Measurements from ENCODE around the gene ZNF436. TPM values are rescaled to one million over a fixed set of nuclear protein-coding genes. Genes with fewer than 3 reads are reported as not detected.

The ZNF436 gene
- total and polyA plus RNA-seq, 2 of the 13 experiments (the other 11 are each of a cell fraction or from before 2014, with no cell fraction given), result 4.3 to 9.9 TPM

DNA sequence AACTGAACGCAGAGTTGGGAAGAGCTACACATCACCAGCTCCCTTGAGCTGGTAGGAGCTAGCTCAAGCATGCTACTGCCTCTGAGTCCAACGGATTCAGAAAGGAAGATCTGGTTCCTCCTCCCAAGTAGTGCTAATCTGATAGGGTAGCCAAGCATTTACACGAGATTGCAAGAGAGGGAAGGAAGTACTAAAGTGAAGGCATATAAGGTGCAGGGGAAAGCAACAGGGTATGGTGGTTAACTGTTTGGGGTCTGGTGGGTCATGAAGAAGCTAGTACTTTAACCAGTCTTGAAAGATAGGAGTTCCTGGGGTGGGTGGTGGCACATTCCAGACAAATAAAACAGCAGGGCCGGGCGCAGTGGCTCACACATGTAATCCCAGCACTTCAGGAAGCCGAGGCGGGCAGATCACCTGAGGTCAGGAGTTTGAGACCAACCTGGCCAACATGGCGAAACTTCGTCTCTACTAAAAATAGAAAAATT, 20.2 kb upstream of the ZNF436 start:
- in situ Hi-C loops (cut with HindIII; ENCODE audit: extremely low pct_ligation_motif_present, low pct_unique_long_range_greater_than_20kb), result no loop called here
- TF ChIP-seq POLR2AphosphoS5 (IDR thresholded peaks at IDR 0.05; ENCODE audit: low read depth, low read length) (0 out of 2 replicates have a peak, but pooled peaks have one; percentile 24), ZMYM3 (CRISPR knock-in tag; IDR thresholded peaks at IDR 0.05) (no peak)
- no peak for FAIRE-seq

DNA sequence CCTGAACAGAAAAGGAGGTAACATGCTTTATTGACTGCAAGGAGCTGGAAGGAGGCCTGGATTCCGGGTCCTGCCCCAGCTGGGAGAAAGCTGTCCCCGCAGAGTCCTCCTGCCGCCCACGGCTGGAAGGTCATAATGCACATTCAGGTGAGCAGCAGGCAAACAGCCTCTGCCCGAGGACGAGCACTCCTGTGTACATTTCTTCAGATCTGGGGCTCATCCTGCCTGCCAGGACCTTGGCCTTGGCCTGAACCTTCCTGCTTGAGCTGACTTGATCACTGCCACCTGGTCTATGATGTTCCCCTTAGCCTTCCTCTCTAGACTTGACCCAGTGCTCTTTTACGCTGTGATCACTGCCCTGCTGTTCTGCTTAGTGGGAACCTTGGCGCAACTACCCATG, 17.9 kb upstream of the ZNF436 start:
- Histone ChIP-seq H3K79me2 (ENCODE audit: insufficient read depth, low read length) (no peaks in the 10 kb centered on the region), H4K20me1 (ENCODE audit: insufficient read depth, low read length) (no peaks in the 10 kb centered on the region), H3K4me3 (replicated peaks in 1 of 3; ENCODE audit: insufficient read depth in 1 of 3, low read depth in 2 of 3, low read length in 3 of 3) (no peak overlapping the region), H3K4me1 (ENCODE audit: insufficient read depth, low read length) (peaks cover 14% of the 10 kb centered on the region), H2AFZ (ENCODE audit: low read length) (no peak overlapping the region), H3K36me3 (replicated peaks in 1 of 2; ENCODE audit: control insufficient read depth in 1 of 2, insufficient read depth in 2 of 2, low read length in 2 of 2) (peaks cover 10 to 19% of the 10 kb centered on the region in 2 experiments; a peak in 4 of 5 replicates), H3K9me3 (ENCODE audit: low read length) (no peaks in the 10 kb centered on the region), H3K9ac (ENCODE audit: insufficient read depth, low read depth, low read length) (no peak overlapping the region), H3K27ac (ENCODE audit: extremely low read length, insufficient read depth, low read length) (no peak overlapping the region), H3K27me3 (ENCODE audit: control insufficient read depth in 1 of 2, insufficient read depth in 2 of 2, low read length in 2 of 2) (no peaks in the 10 kb centered on the region), H3K4me2 (ENCODE audit: low read depth, low read length) (no peak overlapping the region)
- ChIA-PET CTCF (ENCODE audit: low intra/inter-chr PET ratio, low total read pairs) (no interaction called here), POLR2A (no interaction called here)
- ATAC-seq, result no peak
- no peak for TF ChIP-seq ZNF101 (CRISPR knock-in tag; IDR thresholded peaks at IDR 0.05; ENCODE audit: borderline replicate concordance, low read depth)
- TF ChIP-seq POLR2AphosphoS5 (IDR thresholded peaks at IDR 0.05; ENCODE audit: low read depth, low read length), result peak; percentile 26; the same call in 1 of the 2 replicates
- peak; percentile 27; the same call in 1 of the 2 replicates for TF ChIP-seq TARDBP (CRISPR knock-in tag; IDR thresholded peaks at IDR 0.05)
- 98% methylated on average over 2 of the region's 8 CpGs for WGBS (ENCODE audit: low lambda C conversion rate)
- no peak for FAIRE-seq
- DNase-seq (ENCODE audit: low spot score), result no peak
- intact Hi-C loops (cut with micrococcal nuclease; ENCODE audit: unreplicated experiment) (no loop called here), in situ Hi-C loops (cut with HindIII; ENCODE audit: extremely low pct_ligation_motif_present, low pct_unique_long_range_greater_than_20kb) (no loop called here)
- BruUV-seq (replicated peaks), result no TSS peak

More for the DNA sequence above, 20.2 kb upstream of the ZNF436 start:
- Histone ChIP-seq H3K27me3 (ENCODE audit: control insufficient read depth in 1 of 2, insufficient read depth in 2 of 2, low read length in 2 of 2) (no peaks in the 10 kb centered on the region), H3K79me2 (ENCODE audit: insufficient read depth, low read length) (no peaks in the 10 kb centered on the region), H3K9ac (ENCODE audit: insufficient read depth, low read depth, low read length) (no peak overlapping the region), H4K20me1 (ENCODE audit: insufficient read depth, low read length) (no peaks in the 10 kb centered on the region), H3K4me3 (replicated peaks in 1 of 3; ENCODE audit: insufficient read depth in 1 of 3, low read depth in 2 of 3, low read length in 3 of 3) (no peak overlapping the region), H3K36me3 (replicated peaks in 1 of 2; ENCODE audit: control insufficient read depth in 1 of 2, insufficient read depth in 2 of 2, low read length in 2 of 2) (peaks cover 15 to 19% of the 10 kb centered on the region in 2 experiments; a peak in 3 of 5 replicates), H3K9me3 (ENCODE audit: low read length) (no peaks in the 10 kb centered on the region), H3K4me1 (ENCODE audit: insufficient read depth, low read length) (peaks cover 17% of the 10 kb centered on the region), H2AFZ (ENCODE audit: low read length) (no peak overlapping the region), H3K4me2 (ENCODE audit: low read depth, low read length) (no peak overlapping the region), H3K27ac (ENCODE audit: extremely low read length, insufficient read depth, low read length) (no peak overlapping the region)
- no peak for DNase-seq (ENCODE audit: low spot score)
- no TSS peak for BruUV-seq (replicated peaks)
- ChIA-PET CTCF (ENCODE audit: low intra/inter-chr PET ratio, low total read pairs) (no interaction called here), POLR2A (interaction anchor here (1.4 kb wide), 1 partner anchor 13 kb away, joined by 5 read pairs; no protein-coding TSS in a partner anchor)
- intact Hi-C loops (cut with micrococcal nuclease; ENCODE audit: unreplicated experiment), result no loop called here
- no peak for ATAC-seq
- 95% methylated on average over 9 of the region's 9 CpGs for WGBS (ENCODE audit: low lambda C conversion rate)

Data from HepG2 (cell line).